ENCODE measurements around the gene TOMM5. TPM values are rescaled to one million over a fixed set of nuclear protein-coding genes. Genes with fewer than 3 reads are reported as not detected.

Gene TOMM5
- total and polyA plus RNA-seq, 2 of the 13 experiments (the other 11 are each of a cell fraction or from before 2014, with no cell fraction given): 147 to 315 TPM

GRCh38 chr9:37592108-37592951 lies at the start of gene TOMM5 (continued):
- TF ChIP-seq KLF15 (CRISPR knock-in tag; IDR thresholded peaks at IDR 0.05; ENCODE audit: borderline replicate concordance): peak; percentile 81; the same call in 1 of the 2 replicates
- TF ChIP-seq SPEN (CRISPR knock-in tag; IDR thresholded peaks at IDR 0.05; ENCODE audit: low read depth): peak; percentile 99
- TF ChIP-seq ZSCAN5A (CRISPR knock-in tag; IDR thresholded peaks at IDR 0.05; ENCODE audit: borderline replicate concordance): 0 out of 2 replicates have a peak, but pooled peaks have one; percentile 69
- peak; percentile 88; the same call in 1 of the 2 replicates for TF ChIP-seq ZBTB4 (CRISPR knock-in tag; IDR thresholded peaks at IDR 0.05; ENCODE audit: borderline replicate concordance)
- peak; percentile 32; the same call in 1 of the 2 replicates for TF ChIP-seq CTCF (CRISPR knock-in tag; IDR thresholded peaks at IDR 0.05)
- TF ChIP-seq MEIS2 (CRISPR knock-in tag; IDR thresholded peaks at IDR 0.05): peak; percentile 72; the same call in 1 of the 2 replicates
- peak; percentile 91 for TF ChIP-seq RBFOX2 (IDR thresholded peaks at IDR 0.05; ENCODE audit: low read depth, low read length)
- peak; percentile 95 to 97 for TF ChIP-seq POLR2A (IDR thresholded peaks at IDR 0.05; ENCODE audit: insufficient read depth in 1 of 2, low read depth in 2 of 2, low read length in 2 of 2)
- peak; percentile 57; the same call in 1 of the 2 replicates for TF ChIP-seq GLMP (CRISPR knock-in tag; IDR thresholded peaks at IDR 0.05; ENCODE audit: borderline replicate concordance)
- TF ChIP-seq ZNF430 (CRISPR knock-in tag; IDR thresholded peaks at IDR 0.05): peak; percentile 100
- TF ChIP-seq ZNF337 (CRISPR knock-in tag; IDR thresholded peaks at IDR 0.05; ENCODE audit: borderline replicate concordance, low read depth): peak; percentile 94; the same call in 1 of the 2 replicates
- TF ChIP-seq ZNF367 (CRISPR knock-in tag; IDR thresholded peaks at IDR 0.05; ENCODE audit: borderline replicate concordance): peak; percentile 75
- peak; percentile 51 for TF ChIP-seq HNRNPLL (IDR thresholded peaks at IDR 0.05; ENCODE audit: low read depth, low read length, poor library complexity, severe bottlenecking)
- TF ChIP-seq ZNF7 (CRISPR knock-in tag; IDR thresholded peaks at IDR 0.05): no peak
- TF ChIP-seq BORCS8-MEF2B (CRISPR knock-in tag; IDR thresholded peaks at IDR 0.05): peak; percentile 95
- TF ChIP-seq ZNF670 (CRISPR knock-in tag; IDR thresholded peaks at IDR 0.05; ENCODE audit: borderline replicate concordance): no peak; the same call in 1 of the 2 replicates
- no peak; the same call in 1 of the 2 replicates for TF ChIP-seq ZNF678 (CRISPR knock-in tag; IDR thresholded peaks at IDR 0.05)
- peak; percentile 73; the same call in 1 of the 2 replicates for TF ChIP-seq PHF21A (CRISPR knock-in tag; IDR thresholded peaks at IDR 0.05)
- peak; percentile 84; the same call in 1 of the 2 replicates for TF ChIP-seq KLF9 (CRISPR knock-in tag; IDR thresholded peaks at IDR 0.05; ENCODE audit: low read depth)
- no peak for TF ChIP-seq MEIS1 (CRISPR knock-in tag; IDR thresholded peaks at IDR 0.05; ENCODE audit: borderline replicate concordance)
- TF ChIP-seq ARNTL (CRISPR knock-in tag; IDR thresholded peaks at IDR 0.05): peak; percentile 40; the same call in 1 of the 2 replicates

Data from HepG2 (cell line).